ENCODE data around the gene RGS6.

RGS6 gene

GRCh38 chr14:72049462-72049861, 117.2 kb downstream of the RGS6 start:
- Histone ChIP-seq H3K9me3 (ENCODE audit: control insufficient read depth in 2 of 2, low read length in 2 of 2) (no peaks in the 10 kb centered on the region), H3K9ac (ENCODE audit: low read length in 2 of 2) (no peak overlapping the region), H3K27ac (ENCODE audit: low read length) (no peak overlapping the region), H3K4me3 (ENCODE audit: low read length in 2 of 2) (no peak overlapping the region), H3K4me1 (ENCODE audit: control insufficient read depth, insufficient read depth, low read length) (no peaks in the 10 kb centered on the region), H3K36me3 (ENCODE audit: control insufficient read depth in 2 of 2, insufficient read depth in 2 of 2, low read length in 2 of 2) (no peaks in the 10 kb centered on the region), H3K27me3 (ENCODE audit: control insufficient read depth in 1 of 2, insufficient read depth in 2 of 2, low read length in 2 of 2) (no peaks in the 10 kb centered on the region)

GRCh38 chr14:72052356-72052755, 120.1 kb downstream of the RGS6 start:
- no peak overlapping the region for H3K9ac ChIP-seq (ENCODE audit: low read length in 2 of 2)
- H3K36me3 ChIP-seq (ENCODE audit: control insufficient read depth in 2 of 2, insufficient read depth in 2 of 2, low read length in 2 of 2): no peaks in the 10 kb centered on the region
- no peaks in the 10 kb centered on the region for H3K27me3 ChIP-seq (ENCODE audit: control insufficient read depth in 1 of 2, insufficient read depth in 2 of 2, low read length in 2 of 2)
- H3K4me3 ChIP-seq (ENCODE audit: low read length in 2 of 2): no peak overlapping the region
- no peak overlapping the region for H3K27ac ChIP-seq (ENCODE audit: low read length)
- H3K4me1 ChIP-seq (ENCODE audit: control insufficient read depth, insufficient read depth, low read length): no peaks in the 10 kb centered on the region
- no peaks in the 10 kb centered on the region for H3K9me3 ChIP-seq (ENCODE audit: control insufficient read depth in 2 of 2, low read length in 2 of 2)

- H3K36me3 ChIP-seq (ENCODE audit: control insufficient read depth in 2 of 2, insufficient read depth in 2 of 2, low read length in 2 of 2): no peaks in the 10 kb centered on the region
- no peaks in the 10 kb centered on the region for H3K9me3 ChIP-seq (ENCODE audit: control insufficient read depth in 2 of 2, low read length in 2 of 2)
- no peaks in the 10 kb centered on the region for H3K4me1 ChIP-seq (ENCODE audit: control insufficient read depth, insufficient read depth, low read length)
- no peak overlapping the region for H3K9ac ChIP-seq (ENCODE audit: low read length in 2 of 2)
- H3K27me3 ChIP-seq (ENCODE audit: control insufficient read depth in 1 of 2, insufficient read depth in 2 of 2, low read length in 2 of 2): no peaks in the 10 kb centered on the region
- no peak overlapping the region for H3K4me3 ChIP-seq (ENCODE audit: low read length in 2 of 2)
- no peak overlapping the region for H3K27ac ChIP-seq (ENCODE audit: low read length)
Measured at GRCh38 chr14:72053651-72054050, 121.4 kb downstream of the RGS6 start.

- Histone ChIP-seq H3K9ac (ENCODE audit: low read length in 2 of 2) (no peak overlapping the region), H3K4me1 (ENCODE audit: control insufficient read depth, insufficient read depth, low read length) (no peaks in the 10 kb centered on the region), H3K27ac (ENCODE audit: low read length) (no peak overlapping the region), H3K36me3 (ENCODE audit: control insufficient read depth in 2 of 2, insufficient read depth in 2 of 2, low read length in 2 of 2) (no peaks in the 10 kb centered on the region), H3K27me3 (ENCODE audit: control insufficient read depth in 1 of 2, insufficient read depth in 2 of 2, low read length in 2 of 2) (no peaks in the 10 kb centered on the region), H3K9me3 (ENCODE audit: control insufficient read depth in 2 of 2, low read length in 2 of 2) (no peaks in the 10 kb centered on the region), H3K4me3 (ENCODE audit: low read length in 2 of 2) (no peak overlapping the region)
Measured at GRCh38 chr14:72054911-72055310, 122.7 kb downstream of the RGS6 start.

- H3K9ac ChIP-seq (ENCODE audit: low read length in 2 of 2): no peak overlapping the region
- H3K9me3 ChIP-seq (ENCODE audit: control insufficient read depth in 2 of 2, low read length in 2 of 2): no peaks in the 10 kb centered on the region
- H3K4me1 ChIP-seq (ENCODE audit: control insufficient read depth, insufficient read depth, low read length): no peaks in the 10 kb centered on the region
- H3K27me3 ChIP-seq (ENCODE audit: control insufficient read depth in 1 of 2, insufficient read depth in 2 of 2, low read length in 2 of 2): no peaks in the 10 kb centered on the region
- H3K4me3 ChIP-seq (ENCODE audit: low read length in 2 of 2): no peak overlapping the region
- no peak overlapping the region for H3K27ac ChIP-seq (ENCODE audit: low read length)
- H3K36me3 ChIP-seq (ENCODE audit: control insufficient read depth in 2 of 2, insufficient read depth in 2 of 2, low read length in 2 of 2): no peaks in the 10 kb centered on the region
Measured at GRCh38 chr14:72057701-72058285, 125.6 kb downstream of the RGS6 start.

GRCh38 chr14:72060460-72060859, 128.2 kb downstream of the RGS6 start:
- Histone ChIP-seq H3K9me3 (ENCODE audit: control insufficient read depth in 2 of 2, low read length in 2 of 2) (no peaks in the 10 kb centered on the region), H3K4me1 (ENCODE audit: control insufficient read depth, insufficient read depth, low read length) (no peaks in the 10 kb centered on the region), H3K4me3 (ENCODE audit: low read length in 2 of 2) (no peak overlapping the region), H3K27ac (ENCODE audit: low read length) (no peak overlapping the region), H3K36me3 (ENCODE audit: control insufficient read depth in 2 of 2, insufficient read depth in 2 of 2, low read length in 2 of 2) (no peaks in the 10 kb centered on the region), H3K9ac (ENCODE audit: low read length in 2 of 2) (no peak overlapping the region), H3K27me3 (ENCODE audit: control insufficient read depth in 1 of 2, insufficient read depth in 2 of 2, low read length in 2 of 2) (no peaks in the 10 kb centered on the region)

GRCh38 chr14:72060917-72061316, 128.7 kb downstream of the RGS6 start:
- Histone ChIP-seq H3K27ac (ENCODE audit: low read length) (no peak overlapping the region), H3K36me3 (ENCODE audit: control insufficient read depth in 2 of 2, insufficient read depth in 2 of 2, low read length in 2 of 2) (no peaks in the 10 kb centered on the region)

GRCh38 chr14:72061718-72062117, 129.5 kb downstream of the RGS6 start:
- Histone ChIP-seq H3K4me3 (ENCODE audit: low read length in 2 of 2) (no peak overlapping the region), H3K36me3 (ENCODE audit: control insufficient read depth in 2 of 2, insufficient read depth in 2 of 2, low read length in 2 of 2) (no peaks in the 10 kb centered on the region), H3K27ac (ENCODE audit: low read length) (no peak overlapping the region), H3K4me1 (ENCODE audit: control insufficient read depth, insufficient read depth, low read length) (no peaks in the 10 kb centered on the region), H3K9ac (ENCODE audit: low read length in 2 of 2) (no peak overlapping the region), H3K9me3 (ENCODE audit: control insufficient read depth in 2 of 2, low read length in 2 of 2) (no peaks in the 10 kb centered on the region), H3K27me3 (ENCODE audit: control insufficient read depth in 1 of 2, insufficient read depth in 2 of 2, low read length in 2 of 2) (no peaks in the 10 kb centered on the region)

More at GRCh38 chr14:72060917-72061316, 128.7 kb downstream of the RGS6 start:
- Histone ChIP-seq H3K9me3 (ENCODE audit: control insufficient read depth in 2 of 2, low read length in 2 of 2) (no peaks in the 10 kb centered on the region), H3K27me3 (ENCODE audit: control insufficient read depth in 1 of 2, insufficient read depth in 2 of 2, low read length in 2 of 2) (no peaks in the 10 kb centered on the region), H3K4me3 (ENCODE audit: low read length in 2 of 2) (no peak overlapping the region), H3K4me1 (ENCODE audit: control insufficient read depth, insufficient read depth, low read length) (no peaks in the 10 kb centered on the region), H3K9ac (ENCODE audit: low read length in 2 of 2) (no peak overlapping the region)

GRCh38 chr14:72063761-72064282, 131.6 kb downstream of the RGS6 start:
- Histone ChIP-seq H3K4me3 (ENCODE audit: low read length in 2 of 2) (no peak overlapping the region), H3K9me3 (ENCODE audit: control insufficient read depth in 2 of 2, low read length in 2 of 2) (no peaks in the 10 kb centered on the region), H3K36me3 (ENCODE audit: control insufficient read depth in 2 of 2, insufficient read depth in 2 of 2, low read length in 2 of 2) (no peaks in the 10 kb centered on the region), H3K27me3 (ENCODE audit: control insufficient read depth in 1 of 2, insufficient read depth in 2 of 2, low read length in 2 of 2) (no peaks in the 10 kb centered on the region), H3K9ac (ENCODE audit: low read length in 2 of 2) (no peak overlapping the region), H3K27ac (ENCODE audit: low read length) (no peak overlapping the region), H3K4me1 (ENCODE audit: control insufficient read depth, insufficient read depth, low read length) (no peaks in the 10 kb centered on the region)

- Histone ChIP-seq H3K27me3 (ENCODE audit: control insufficient read depth in 1 of 2, insufficient read depth in 2 of 2, low read length in 2 of 2) (no peaks in the 10 kb centered on the region), H3K9ac (ENCODE audit: low read length in 2 of 2) (no peak overlapping the region), H3K4me1 (ENCODE audit: control insufficient read depth, insufficient read depth, low read length) (no peaks in the 10 kb centered on the region), H3K4me3 (ENCODE audit: low read length in 2 of 2) (no peak overlapping the region), H3K36me3 (ENCODE audit: control insufficient read depth in 2 of 2, insufficient read depth in 2 of 2, low read length in 2 of 2) (no peaks in the 10 kb centered on the region), H3K9me3 (ENCODE audit: control insufficient read depth in 2 of 2, low read length in 2 of 2) (no peaks in the 10 kb centered on the region), H3K27ac (ENCODE audit: low read length) (no peak overlapping the region)
Measured at GRCh38 chr14:72064501-72064900, 132.3 kb downstream of the RGS6 start.

GRCh38 chr14:72070458-72070857, 138.2 kb downstream of the RGS6 start:
- no peak overlapping the region for H3K4me3 ChIP-seq (ENCODE audit: low read length in 2 of 2)
- no peaks in the 10 kb centered on the region for H3K9me3 ChIP-seq (ENCODE audit: control insufficient read depth in 2 of 2, low read length in 2 of 2)
- no peak overlapping the region for H3K9ac ChIP-seq (ENCODE audit: low read length in 2 of 2)
- no peak overlapping the region for H3K27ac ChIP-seq (ENCODE audit: low read length)
- no peaks in the 10 kb centered on the region for H3K36me3 ChIP-seq (ENCODE audit: control insufficient read depth in 2 of 2, insufficient read depth in 2 of 2, low read length in 2 of 2)
- H3K27me3 ChIP-seq (ENCODE audit: control insufficient read depth in 1 of 2, insufficient read depth in 2 of 2, low read length in 2 of 2): no peaks in the 10 kb centered on the region
- no peaks in the 10 kb centered on the region for H3K4me1 ChIP-seq (ENCODE audit: control insufficient read depth, insufficient read depth, low read length)

All from stomach smooth muscle (tissue), 2 donors.